ENCODE results near the gene GPX1. TPM values are rescaled to one million over a fixed set of nuclear protein-coding genes. Genes with fewer than 3 reads are reported as not detected.

The GPX1 gene
- total RNA-seq, 1 experiment from 2014 or later: 386 TPM

DNA sequence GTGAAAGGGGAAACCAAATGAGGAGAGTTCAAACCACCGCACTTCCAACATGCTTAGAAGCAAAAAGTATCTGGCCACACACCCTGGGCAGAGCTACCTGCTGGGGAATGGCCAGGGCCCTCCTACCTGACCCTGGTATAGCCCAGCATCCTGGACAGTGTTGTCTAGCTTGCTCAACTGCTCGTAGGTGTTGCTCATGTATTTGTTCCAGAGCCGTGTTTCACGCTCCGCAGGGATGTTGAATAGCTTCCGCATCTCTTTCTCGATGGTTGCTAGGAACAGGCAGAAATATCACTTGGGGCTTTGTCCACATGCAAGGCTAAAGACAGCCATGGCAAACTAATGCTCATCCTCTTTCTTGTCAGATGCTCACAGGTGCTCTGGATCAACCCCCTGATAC lies 33.4 kb downstream of the GPX1 start:
- Histone ChIP-seq H3F3A (ENCODE audit: insufficient read depth, low read depth) (no peaks in the 10 kb centered on the region), H3K27me3 (ENCODE audit: insufficient read depth, low read depth) (no peaks in the 10 kb centered on the region), H3K4me2 (no peak overlapping the region), H3K9me2 (ENCODE audit: insufficient read depth) (no peaks in the 10 kb centered on the region), H3K27ac (no peak overlapping the region), H4K20me1 (ENCODE audit: insufficient read depth) (no peaks in the 10 kb centered on the region), H3K9me3 (ENCODE audit: insufficient read depth, low read depth) (no peaks in the 10 kb centered on the region), H3K79me2 (ENCODE audit: low read depth) (no peaks in the 10 kb centered on the region), H2AFZ (no peak overlapping the region), H3K4me3 (no peak overlapping the region), H3K36me3 (ENCODE audit: low read depth) (peaks cover 5% of the 10 kb centered on the region; the same call in 1 of the 2 replicates), H3K4me1 (replicated peaks; ENCODE audit: insufficient read depth) (no peaks in the 10 kb centered on the region)
- TF ChIP-seq EZH2 (IDR thresholded peaks at IDR 0.05; ENCODE audit: low read depth): no peak
- TF ChIP-seq, protein P1, sequence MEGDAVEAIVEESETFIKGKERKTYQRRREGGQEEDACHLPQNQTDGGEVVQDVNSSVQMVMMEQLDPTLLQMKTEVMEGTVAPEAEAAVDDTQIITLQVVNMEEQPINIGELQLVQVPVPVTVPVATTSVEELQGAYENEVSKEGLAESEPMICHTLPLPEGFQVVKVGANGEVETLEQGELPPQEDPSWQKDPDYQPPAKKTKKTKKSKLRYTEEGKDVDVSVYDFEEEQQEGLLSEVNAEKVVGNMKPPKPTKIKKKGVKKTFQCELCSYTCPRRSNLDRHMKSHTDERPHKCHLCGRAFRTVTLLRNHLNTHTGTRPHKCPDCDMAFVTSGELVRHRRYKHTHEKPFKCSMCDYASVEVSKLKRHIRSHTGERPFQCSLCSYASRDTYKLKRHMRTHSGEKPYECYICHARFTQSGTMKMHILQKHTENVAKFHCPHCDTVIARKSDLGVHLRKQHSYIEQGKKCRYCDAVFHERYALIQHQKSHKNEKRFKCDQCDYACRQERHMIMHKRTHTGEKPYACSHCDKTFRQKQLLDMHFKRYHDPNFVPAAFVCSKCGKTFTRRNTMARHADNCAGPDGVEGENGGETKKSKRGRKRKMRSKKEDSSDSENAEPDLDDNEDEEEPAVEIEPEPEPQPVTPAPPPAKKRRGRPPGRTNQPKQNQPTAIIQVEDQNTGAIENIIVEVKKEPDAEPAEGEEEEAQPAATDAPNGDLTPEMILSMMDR (conservative IDR thresholded peaks at IDR 0.05): no peak
- CTCF ChIA-PET: no interaction called here
- intact Hi-C loops (cut with micrococcal nuclease; ENCODE audit: unreplicated experiment): no loop called here
- DNase-seq: no peak
- POLR2A ChIA-PET (ENCODE audit: unreplicated experiment): no interaction called here
- BruUV-seq (replicated peaks): no TSS peak

DNA sequence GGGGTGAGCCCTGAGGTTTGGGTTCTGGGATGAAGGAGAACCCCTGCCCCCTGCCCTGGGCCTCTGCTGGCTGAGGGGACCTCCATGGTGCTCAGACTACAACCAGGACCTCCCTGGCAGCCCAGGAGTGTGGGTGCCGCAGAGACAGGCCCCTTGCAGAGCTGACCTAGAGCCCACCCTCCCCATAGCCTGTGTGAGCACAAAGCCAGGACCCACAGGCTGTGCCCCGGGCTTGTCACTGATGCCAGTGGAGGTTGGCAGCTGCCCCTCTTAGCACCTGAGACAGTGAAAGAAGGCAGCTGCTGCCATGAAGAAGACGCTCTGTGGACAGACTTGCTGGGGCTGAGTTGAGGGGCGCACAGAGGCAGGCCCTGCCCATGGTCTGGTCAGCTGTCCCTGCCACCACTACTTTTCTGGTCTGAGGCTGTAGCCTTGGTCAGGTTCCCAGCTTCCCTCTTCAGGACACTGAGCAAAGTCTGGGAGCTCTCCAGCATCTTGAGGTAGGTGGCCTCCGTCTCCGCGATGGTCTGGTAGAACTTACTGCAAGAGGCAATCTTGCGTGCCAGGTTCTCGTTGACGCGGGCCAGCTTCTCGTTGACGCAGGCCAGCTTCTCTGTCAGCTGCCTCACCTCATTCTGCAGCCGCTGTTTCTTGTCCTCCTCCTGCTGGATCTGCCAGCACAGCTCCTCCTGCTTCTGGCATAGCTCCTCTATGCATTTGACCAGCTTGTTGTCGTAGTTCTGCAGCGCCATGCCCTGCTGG lies 41.3 kb downstream of the GPX1 start:
- ChIA-PET POLR2A (ENCODE audit: unreplicated experiment) (no interaction called here), CTCF (no interaction called here)
- Histone ChIP-seq H3K9me3 (ENCODE audit: insufficient read depth, low read depth) (no peaks in the 10 kb centered on the region), H3K4me1 (replicated peaks; ENCODE audit: insufficient read depth) (no peaks in the 10 kb centered on the region), H3K4me2 (no peak overlapping the region), H3F3A (ENCODE audit: insufficient read depth, low read depth) (no peaks in the 10 kb centered on the region), H4K20me1 (ENCODE audit: insufficient read depth) (no peaks in the 10 kb centered on the region), H3K4me3 (no peak overlapping the region), H3K36me3 (ENCODE audit: low read depth) (0 out of 2 replicates have a peak, but pooled peaks cover 5% of the 10 kb centered on the region), H3K79me2 (ENCODE audit: low read depth) (no peaks in the 10 kb centered on the region), H3K27me3 (ENCODE audit: insufficient read depth, low read depth) (no peaks in the 10 kb centered on the region), H3K27ac (no peak overlapping the region), H2AFZ (no peak overlapping the region), H3K9me2 (ENCODE audit: insufficient read depth) (no peaks in the 10 kb centered on the region)
- no TSS peak for BruUV-seq (replicated peaks)
- TF ChIP-seq, protein P1 (conservative IDR thresholded peaks at IDR 0.05): no peak
- TF ChIP-seq EZH2 (IDR thresholded peaks at IDR 0.05; ENCODE audit: low read depth): no peak
- no peak for DNase-seq
- intact Hi-C loops (cut with micrococcal nuclease; ENCODE audit: unreplicated experiment): no loop called here

DNA sequence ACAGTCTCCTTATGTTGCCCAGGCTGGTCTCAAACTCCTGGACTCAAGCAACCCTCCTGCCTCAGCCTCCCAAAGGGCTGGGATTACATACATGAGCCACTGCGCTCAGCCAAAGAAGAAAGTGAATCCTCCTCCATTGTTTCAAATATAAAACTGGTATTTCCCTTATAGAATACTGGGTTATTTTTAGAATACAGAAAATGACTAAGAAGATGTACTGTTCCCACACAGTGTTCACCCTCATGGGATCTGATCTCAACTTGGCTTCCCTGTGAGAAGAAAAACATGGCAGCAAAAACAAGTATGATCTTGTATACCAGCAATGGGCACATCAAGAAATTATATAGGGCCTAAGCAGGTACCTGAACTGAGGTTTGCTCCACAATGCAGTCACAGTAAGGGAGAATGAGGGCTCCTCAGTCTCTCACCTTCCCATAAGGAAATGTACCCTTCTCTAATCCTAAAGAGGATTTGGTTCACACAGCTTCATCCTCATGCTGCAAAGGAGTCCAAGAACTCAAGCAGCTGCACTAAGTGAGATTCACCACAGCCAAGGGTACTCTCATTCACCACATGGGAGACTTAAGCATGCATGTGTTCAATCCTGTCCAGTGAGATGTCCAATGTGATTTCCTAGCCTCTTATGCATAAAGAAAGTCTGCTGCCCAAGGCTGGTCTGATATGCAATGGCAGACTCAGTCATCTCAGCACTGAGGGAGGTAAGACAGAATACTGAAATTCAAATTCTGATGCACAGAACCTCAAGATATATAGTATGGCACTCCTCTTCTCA lies 44.1 kb downstream of the GPX1 start:
- Histone ChIP-seq H4K20me1 (ENCODE audit: insufficient read depth) (0 out of 2 replicates have a peak, but pooled peaks cover 2% of the 10 kb centered on the region), H3K9me3 (ENCODE audit: insufficient read depth, low read depth) (no peaks in the 10 kb centered on the region), H3K4me3 (no peak overlapping the region), H3K4me1 (replicated peaks; ENCODE audit: insufficient read depth) (no peaks in the 10 kb centered on the region), H3K79me2 (ENCODE audit: low read depth) (no peaks in the 10 kb centered on the region), H3K27me3 (ENCODE audit: insufficient read depth, low read depth) (no peaks in the 10 kb centered on the region), H3K4me2 (no peak overlapping the region), H2AFZ (no peak overlapping the region), H3K9me2 (ENCODE audit: insufficient read depth) (no peaks in the 10 kb centered on the region), H3K36me3 (ENCODE audit: low read depth) (no peaks in the 10 kb centered on the region), H3F3A (ENCODE audit: insufficient read depth, low read depth) (no peaks in the 10 kb centered on the region), H3K27ac (no peak overlapping the region)
- ChIA-PET CTCF (interaction anchor here (0.6 kb wide), 1 partner anchor 12 kb away, joined by 3 read pairs; no protein-coding TSS in a partner anchor), POLR2A (ENCODE audit: unreplicated experiment) (interaction anchor here (0.5 to 0.6 kb wide), 2 partner anchors 286 to 336 kb away, joined by 3 read pairs; no protein-coding TSS in a partner anchor)
- no peak for DNase-seq
- no TSS peak for BruUV-seq (replicated peaks)
- intact Hi-C loops (cut with micrococcal nuclease; ENCODE audit: unreplicated experiment): no loop called here
- TF ChIP-seq, protein P1 (conservative IDR thresholded peaks at IDR 0.05): no peak
- no peak for TF ChIP-seq EZH2 (IDR thresholded peaks at IDR 0.05; ENCODE audit: low read depth)

Data from PC-9 (cell line).